ENCODE results near the gene PLA2G4D.

Gene PLA2G4D

GRCh38 chr15:42032376-42033213, 61.8 kb downstream of the PLA2G4D start:
- no peaks in the 10 kb centered on the region for H4K20me1 ChIP-seq
- H3K36me3 ChIP-seq = no peaks in the 10 kb centered on the region
- no peak overlapping the region for H3K27ac ChIP-seq
- no peak overlapping the region for H3K9ac ChIP-seq
- H3K4me1 ChIP-seq = peaks cover 35% of the 10 kb centered on the region
- no peaks in the 10 kb centered on the region for H3K9me3 ChIP-seq
- no peak overlapping the region for H3K4me3 ChIP-seq
- peak overlapping the region; percentile 46 for H3K4me2 ChIP-seq
- no peak for TF ChIP-seq Cebpa-rat (IDR thresholded peaks at IDR 0.05)
- H3K27me3 ChIP-seq = no peaks in the 10 kb centered on the region

GRCh38 chr15:42031198-42031915, 63.0 kb downstream of the PLA2G4D start:
- Histone ChIP-seq H4K20me1 (no peaks in the 10 kb centered on the region), H3K9ac (no peak overlapping the region), H3K4me2 (no peak overlapping the region), H3K27me3 (no peaks in the 10 kb centered on the region), H3K4me1 (peaks cover 31% of the 10 kb centered on the region), H3K9me3 (no peaks in the 10 kb centered on the region), H3K4me3 (no peak overlapping the region), H3K36me3 (no peaks in the 10 kb centered on the region), H3K27ac (no peak overlapping the region)
- TF ChIP-seq Cebpa-rat (IDR thresholded peaks at IDR 0.05) = no peak

- Histone ChIP-seq H3K4me1 (no peaks in the 10 kb centered on the region), H3K4me3 (no peak overlapping the region), H4K20me1 (no peaks in the 10 kb centered on the region), H3K27ac (no peak overlapping the region), H3K9me3 (peaks cover 6% of the 10 kb centered on the region), H3K4me2 (no peak overlapping the region), H3K9ac (no peak overlapping the region), H3K27me3 (no peaks in the 10 kb centered on the region), H3K36me3 (no peaks in the 10 kb centered on the region)
- no peak for TF ChIP-seq Cebpa-rat (IDR thresholded peaks at IDR 0.05)
Observed at GRCh38 chr15:42027521-42027920, 66.8 kb downstream of the PLA2G4D start.

- no peak overlapping the region for H3K4me3 ChIP-seq
- no peak overlapping the region for H3K9ac ChIP-seq
- H3K27ac ChIP-seq = no peak overlapping the region
Observed at GRCh38 chr15:42024303-42024702, 70.1 kb downstream of the PLA2G4D start.

GRCh38 chr15:42021593-42021992, 72.8 kb downstream of the PLA2G4D start:
- peaks cover 26% of the 10 kb centered on the region for H3K9me3 ChIP-seq
- H3K27ac ChIP-seq = no peak overlapping the region
- H3K4me1 ChIP-seq = no peaks in the 10 kb centered on the region
- no peak overlapping the region for H3K9ac ChIP-seq
- no peaks in the 10 kb centered on the region for H3K36me3 ChIP-seq
- H4K20me1 ChIP-seq = no peaks in the 10 kb centered on the region
- no peaks in the 10 kb centered on the region for H3K27me3 ChIP-seq
- TF ChIP-seq Cebpa-rat (IDR thresholded peaks at IDR 0.05) = no peak
- H3K4me2 ChIP-seq = no peak overlapping the region
- no peak overlapping the region for H3K4me3 ChIP-seq

More at GRCh38 chr15:42024303-42024702, 70.1 kb downstream of the PLA2G4D start:
- no peak for TF ChIP-seq Cebpa-rat (IDR thresholded peaks at IDR 0.05)
- Histone ChIP-seq H3K4me2 (no peak overlapping the region), H3K9me3 (peaks cover 26% of the 10 kb centered on the region), H4K20me1 (no peaks in the 10 kb centered on the region), H3K27me3 (no peaks in the 10 kb centered on the region), H3K36me3 (no peaks in the 10 kb centered on the region), H3K4me1 (no peaks in the 10 kb centered on the region)

- H3K9ac ChIP-seq = no peak within 1 kb of the TSS
- no peaks in the 10 kb centered on the region for H3K4me1 ChIP-seq
- H3K9me3 ChIP-seq = peaks cover 26% of the 10 kb centered on the region
- no peaks in the 10 kb centered on the region for H3K36me3 ChIP-seq
- H3K27ac ChIP-seq = no peak within 1 kb of the TSS
- H3K27me3 ChIP-seq = no peaks in the 10 kb centered on the region
- TF ChIP-seq Cebpa-rat (IDR thresholded peaks at IDR 0.05) = no peak
- H3K4me2 ChIP-seq = no peak within 1 kb of the TSS
- no peak within 1 kb of the TSS for H3K4me3 ChIP-seq
- H4K20me1 ChIP-seq = no peaks in the 10 kb centered on the region
Observed at GRCh38 chr15:42020713-42021273, 73.6 kb downstream of the PLA2G4D start, which contains the start of gene PLA2G4E. PLA2G4E (minus strand) TSS chr15:42021042; CDS start chr15:42021030, 12 bp downstream.

- Histone ChIP-seq H4K20me1 (no peaks in the 10 kb centered on the region), H3K4me1 (no peaks in the 10 kb centered on the region), H3K4me3 (no peak overlapping the region), H3K4me2 (no peak overlapping the region), H3K27me3 (no peaks in the 10 kb centered on the region), H3K27ac (no peak overlapping the region), H3K36me3 (no peaks in the 10 kb centered on the region), H3K9ac (no peak overlapping the region), H3K9me3 (peaks cover 26% of the 10 kb centered on the region)
- TF ChIP-seq Cebpa-rat (IDR thresholded peaks at IDR 0.05) = no peak
Observed at GRCh38 chr15:42018306-42019224, 75.8 kb downstream of the PLA2G4D start.
